Stomach (tissue), 9 donors: Measurements from ENCODE around the gene RIN1. TPM values are rescaled to one million over a fixed set of nuclear protein-coding genes. Genes with fewer than 3 reads are reported as not detected.
A peak's percentile ranks its signal among the peaks of the same experiment; 100 is the strongest.

Experiments
- DNase-seq, 2 donors: peaks; one replicate each; pipeline versions ENCODE4 v3.0.0 to v3.0.0-alpha.2; 2013 to 2019
- H3K27ac ChIP-seq, 5 donors: fragments of 200-600 bp in 4 of 5; sonication (generic) in 4 of 5; one replicate each; pipeline ENCODE4 v1.5.1; 2013 to 2019; ENCODE audit warnings: mild to moderate bottlenecking in 1 of 5, moderate library complexity in 1 of 5
- H3K27me3 ChIP-seq, 3 donors: fragments of 200-600 bp; sonication (generic); one replicate each; pipeline ENCODE4 v1.5.1; 2017 to 2019; ENCODE audit warnings: mixed run types in 1 of 3
- H3K36me3 ChIP-seq, 4 donors: fragments of 200-600 bp; sonication (generic); 1 replicate in 3 of 4; 2 replicates in 1 of 4; pipeline ENCODE4 v1.5.1; 2016 to 2019
- H3K4me1 ChIP-seq, 4 donors: fragments of 200-600 bp; sonication (generic); one replicate each; pipeline ENCODE4 v1.5.1; 2016 to 2019
- H3K4me3 ChIP-seq, 4 donors: fragments of 200-600 bp; sonication (generic) in 3 of 4; one replicate each; pipeline ENCODE4 v1.5.1; 2016 to 2019; ENCODE audit warnings: mild to moderate bottlenecking in 1 of 4
- H3K9me3 ChIP-seq, 4 donors: fragments of 200-600 bp; sonication (generic); one replicate each; pipeline ENCODE4 v1.5.1; 2016 to 2019
- CTCF ChIP-seq, 7 experiments: fragments of 450-650 bp in 4 of 7; fragments of 200-600 bp in 3 of 7; sonication (generic) in 3 of 7; IDR thresholded peaks; one replicate each; pipeline ENCODE4 v1.5.1; 2016 to 2019; ENCODE audit warnings: antibody characterized with exemption in 7 of 7, control low read depth in 2 of 7, mild to moderate bottlenecking in 1 of 7
- EP300 ChIP-seq: sonication (generic); formaldehyde crosslinking; IDR thresholded peaks from one replicate; pipeline ENCODE4 v1.6.1; 2017; ENCODE audit warnings: antibody characterized with exemption
- POLR2A ChIP-seq, 4 donors: fragments of 450-650 bp; IDR thresholded peaks; one replicate each; pipeline ENCODE4 v1.6.1; 2016; ENCODE audit warnings: antibody characterized with exemption in 4 of 4, control low read depth in 2 of 4, mild to moderate bottlenecking in 1 of 4, moderate library complexity in 1 of 4
- POLR2AphosphoS5 ChIP-seq, 3 donors: sonication (generic); formaldehyde crosslinking; IDR thresholded peaks; one replicate each; pipeline ENCODE4 v1.6.1; 2016; ENCODE audit warnings: antibody characterized with exemption in 3 of 3
- WGBS, 5 donors: extraction: QIAGEN DNeasy Blood & Tissue Kit in 3 of 5; methylation state at CpG; one replicate each; pipeline versions ENCODE4 v1.1.5 to v1.1.7; 2013 to 2018; 5-methylcytosine and 5-hydroxymethylcytosine counted together
- intact Hi-C: fragments of 100-400 bp; cut with DNase I; formaldehyde crosslinking; loops from one replicate; pipeline ENCODE4 v1.15.1; 2023; ENCODE audit warnings: low total_unique reads
- polyA plus RNA-seq, 3 donors: library from polyadenylated mRNA; stranded (reverse); fragments of 200-250 nt; gene quantifications; one replicate each; pipeline ENCODE4 v1.2.3, GENCODE V29; 2013
- total RNA-seq, 5 donors: library from RNA; depleted of rRNA; stranded (reverse); fragments of >200 nt; gene quantifications; one replicate each; pipeline versions ENCODE4 v1.1.0 to v1.2.3, GENCODE V29; 2014 to 2016
- donor health status: healthy with polysubstance abuse.
- donor health status: Bipolar disorder and iron deficiency.
- donor health status: healthy.

The RIN1 gene
- total and polyA plus RNA-seq, 8 donors, result 0.58 to 26.4 (median 9.2) TPM

- peaks cover 18 to 42% (median 37%) of the 10 kb centered on the region in 4 donors for H3K4me1 ChIP-seq
- DNase-seq, result no peak
- TF ChIP-seq POLR2AphosphoS5 (IDR thresholded peaks at IDR 0.05) (no peak), EP300 (no peak), CTCF (IDR thresholded peaks at IDR 0.05) (no peak), POLR2A (IDR thresholded peaks at IDR 0.05) (no peak)
- peak overlapping the region in 1 of 5 donors; percentile 72 for H3K27ac ChIP-seq
- peaks cover 0 to 58% (median 19%) of the 10 kb centered on the region in 3 donors for H3K27me3 ChIP-seq
- H3K9me3 ChIP-seq, result no peaks in the 10 kb centered on the region
- WGBS, 5 donors, result 29 to 54% (median 30%) methylated on average over 8 to 17 of the region's 17 CpGs
- intact Hi-C loops, result no loop called here
- no peaks in the 10 kb centered on the region for H3K36me3 ChIP-seq
- peak overlapping the region; percentile 54 to 69 (median 55) for H3K4me3 ChIP-seq
Measured at GRCh38 chr11:66292543-66293332, 43.5 kb downstream of the RIN1 start.

DNA sequence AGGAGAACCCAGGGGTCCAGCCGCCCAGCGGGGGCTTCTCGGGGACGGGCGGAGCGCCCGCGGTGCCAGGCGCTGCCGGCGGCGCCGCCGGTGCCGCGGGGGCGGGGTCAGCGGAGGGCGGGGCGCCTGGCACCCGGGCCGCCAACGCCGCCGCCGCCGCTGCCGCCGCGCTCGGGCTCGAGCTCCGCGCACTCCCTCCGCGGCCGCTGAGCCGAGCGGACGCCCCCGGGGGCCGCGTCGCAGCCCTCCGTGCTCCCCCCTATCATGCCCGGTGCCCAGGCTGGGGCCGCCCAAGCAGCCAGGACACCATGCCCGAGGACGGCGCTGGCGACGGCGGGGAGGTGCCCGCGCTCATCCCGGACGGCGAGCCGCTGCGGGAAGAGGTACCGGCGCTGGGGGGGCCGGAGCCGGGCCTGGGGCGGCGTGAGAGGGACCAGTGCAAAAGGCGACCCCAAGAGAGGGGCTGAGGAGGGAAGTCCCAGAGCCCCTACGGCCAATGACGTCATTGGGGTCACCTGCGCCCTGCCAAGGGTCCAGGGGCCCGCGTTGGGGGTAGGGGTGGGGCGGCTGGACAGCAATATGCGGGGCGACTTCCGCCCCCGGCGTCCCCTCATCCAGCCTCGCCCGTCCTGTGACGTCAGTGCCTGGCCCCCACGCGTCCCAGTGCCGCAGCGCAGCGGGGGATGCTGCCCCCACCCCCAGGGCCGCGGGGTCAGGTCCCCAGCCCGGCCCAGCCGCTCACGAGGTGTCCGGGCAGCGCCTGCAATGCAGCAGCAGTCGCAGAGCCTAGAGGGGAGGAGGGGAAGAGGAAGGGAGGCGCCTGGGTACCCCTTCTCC, 44.3 kb downstream of the RIN1 start, which contains the start of gene TMEM151A:
TSS of gene TMEM151A (plus strand) at position 189 of the 837 bp plus-strand sequence. CDS start at position 309, 120 bp downstream.
- Histone ChIP-seq H3K27me3 (peaks cover 0 to 58% (median 19%) of the 10 kb centered on the region in 3 donors), H3K9me3 (no peaks in the 10 kb centered on the region), H3K4me3 (peak within 1 kb of the TSS; percentile 54 to 69 (median 55)), H3K27ac (peak within 1 kb of the TSS; percentile 50 to 72 (median 61)), H3K4me1 (peaks cover 25 to 51% (median 45%) of the 10 kb centered on the region in 4 donors), H3K36me3 (peaks cover 0 to 3% (median 0%) of the 10 kb centered on the region in 4 donors)
- WGBS, 5 donors, result 1 to 4% (median 1%) methylated on average over 15 to 95 of the region's 95 CpGs
- TF ChIP-seq EP300, result no peak
- TF ChIP-seq POLR2A (IDR thresholded peaks at IDR 0.05), result no peak
- TF ChIP-seq POLR2AphosphoS5 (IDR thresholded peaks at IDR 0.05), result no peak
- TF ChIP-seq CTCF (IDR thresholded peaks at IDR 0.05), result no peak
- intact Hi-C loops, result no loop called here
- peak; percentile 44 to 70 for DNase-seq

- DNase-seq, result no peak
- Histone ChIP-seq H3K9me3 (no peaks in the 10 kb centered on the region), H3K27ac (peak overlapping the region in 4 of 5 donors; percentile 50 to 72 (median 66)), H3K27me3 (peaks cover 0 to 57% (median 19%) of the 10 kb centered on the region in 3 donors), H3K4me3 (peak overlapping the region; percentile 54 to 69 (median 55)), H3K36me3 (peaks cover 0 to 8% (median 0%) of the 10 kb centered on the region in 4 donors), H3K4me1 (peaks cover 25 to 53% (median 49%) of the 10 kb centered on the region in 4 donors)
- no peak for TF ChIP-seq POLR2A (IDR thresholded peaks at IDR 0.05)
- TF ChIP-seq POLR2AphosphoS5 (IDR thresholded peaks at IDR 0.05), result no peak
- no peak for TF ChIP-seq CTCF (IDR thresholded peaks at IDR 0.05)
- TF ChIP-seq EP300, result no peak
- WGBS, 5 donors, result 8 to 17% (median 12%) methylated on average over 9 to 16 of the region's 16 CpGs
- intact Hi-C loops, result no loop called here
Measured at GRCh38 chr11:66291303-66291705, 44.9 kb downstream of the RIN1 start.

DNA sequence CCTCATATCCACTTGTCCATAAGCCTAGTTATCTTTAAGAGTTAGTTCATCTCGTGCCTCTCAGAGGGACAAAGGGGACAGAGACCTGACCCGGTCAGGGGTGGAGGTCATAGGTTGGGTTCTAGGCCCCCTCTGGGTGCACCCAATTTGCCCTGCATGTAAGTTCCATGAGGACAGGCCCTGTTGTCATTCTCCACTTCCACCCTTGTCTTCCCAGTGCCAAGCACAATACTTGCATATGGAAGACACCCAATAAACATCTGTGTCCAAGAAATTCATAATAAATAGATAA, 46.0 kb downstream of the RIN1 start:
- H3K27me3 ChIP-seq, result peaks cover 0 to 47% (median 19%) of the 10 kb centered on the region in 3 donors
- intact Hi-C loops, result no loop called here
- DNase-seq, result no peak
- no peaks in the 10 kb centered on the region for H3K9me3 ChIP-seq
- WGBS, 5 donors, result 60 to 75% (median 74%) methylated on average over 2 of the region's 2 CpGs
- H3K4me3 ChIP-seq, result peak overlapping the region in 2 of 4 donors; percentile 60 to 87
- H3K36me3 ChIP-seq, result peaks cover 0 to 12% (median 6%) of the 10 kb centered on the region in 4 donors
- H3K4me1 ChIP-seq, result peaks cover 25 to 60% (median 51%) of the 10 kb centered on the region in 4 donors
- peak overlapping the region in 2 of 5 donors; percentile 92 to 93 for H3K27ac ChIP-seq
- TF ChIP-seq CTCF (IDR thresholded peaks at IDR 0.05), result no peak
- no peak for TF ChIP-seq EP300
- no peak for TF ChIP-seq POLR2AphosphoS5 (IDR thresholded peaks at IDR 0.05)
- TF ChIP-seq POLR2A (IDR thresholded peaks at IDR 0.05), result no peak
